K562 (cell line): ENCODE data around the gene EME1. TPM values are rescaled to one million over a fixed set of nuclear protein-coding genes. Genes with fewer than 3 reads are reported as not detected.

Experiments
- CTBP1 ChIP-seq: fragments of 450-650 bp; IDR thresholded peaks from 2 replicates; pipeline ENCODE4 v1.6.1; 2016; ENCODE audit warnings: borderline replicate concordance
- E2F1 ChIP-seq: sonication (generic); formaldehyde crosslinking; IDR thresholded peaks from 2 replicates; pipeline ENCODE4 v1.8.1; 2023; ENCODE audit warnings: mild to moderate bottlenecking, missing genetic modification reagents, moderate library complexity
- FOXP1 ChIP-seq: sonication (generic); formaldehyde crosslinking; IDR thresholded peaks from 2 replicates; pipeline ENCODE4 v1.8.0; 2022; ENCODE audit warnings: mild to moderate bottlenecking, missing genetic modification reagents
- HDAC6 ChIP-seq: IDR thresholded peaks from 2 replicates; pipeline ENCODE4 v1.6.1; 2012; ENCODE audit warnings: low read depth, mild to moderate bottlenecking, control low read depth, inconsistent platforms, low read length, moderate library complexity
- ID3 ChIP-seq, 2 experiments: fragments of 250-450 bp in 1 of 2; fragments of 450-650 bp in 1 of 2; sonication (Bioruptor Pico) in 1 of 2; IDR thresholded peaks; 2 replicates each; pipeline versions ENCODE4 v1.6.1 to v1.8.0; 2016 to 2021; ENCODE audit warnings: mild to moderate bottlenecking in 2 of 2, moderate library complexity in 2 of 2, missing compliant biosample characterization in 1 of 2, missing genetic modification characterization in 1 of 2
- KLF1 ChIP-seq: fragments of 450-650 bp; IDR thresholded peaks from 2 replicates; pipeline ENCODE4 v1.6.1; 2016; ENCODE audit warnings: missing genetic modification characterization, missing compliant biosample characterization
- KLF13 ChIP-seq: fragments of 450-650 bp; IDR thresholded peaks from 2 replicates; pipeline ENCODE4 v1.6.1; 2016; ENCODE audit warnings: missing genetic modification characterization, low read depth, mild to moderate bottlenecking, missing compliant biosample characterization, moderate library complexity, borderline replicate concordance
- NELFE ChIP-seq: IDR thresholded peaks from 2 replicates; pipeline ENCODE4 v1.6.1; 2011; ENCODE audit warnings: mild to moderate bottlenecking; ENCODE audit not compliant: insufficient read depth, insufficient read length
- NKRF ChIP-seq: fragments of 450-650 bp; IDR thresholded peaks from 2 replicates; pipeline ENCODE4 v1.6.1; 2016; ENCODE audit warnings: borderline replicate concordance
- RREB1 ChIP-seq: fragments of 250-450 bp; sonication (Bioruptor Pico); IDR thresholded peaks from 2 replicates; pipeline ENCODE4 v1.4.0; 2020
- ZMIZ1 ChIP-seq, 2 experiments: fragments of 150-350 bp in 1 of 2; IDR thresholded peaks; 2 replicates each; pipeline ENCODE4 v1.6.1; 2012 to 2016; ENCODE audit warnings: low read depth in 2 of 2, low read length in 2 of 2, mild to moderate bottlenecking in 1 of 2, moderate library complexity in 1 of 2
- polyA plus RNA-seq, 8 experiments: library from polyadenylated mRNA; depleted of rRNA in 4 of 8; stranded (reverse) in 5 of 8; unstranded in 3 of 8; fragments of >200 nt; fragmentation: Nextera tagmentation in 2 of 8; fragmentation: Illumina TruSeq in 1 of 8; extraction: Ambion mirVana in 2 of 8; extraction: Trizol in 1 of 8; gene quantifications; 2 replicates each; pipeline versions ENCODE4 v1.2.1 to v1.2.3, GENCODE V29; 2011 to 2014; ENCODE audit warnings: inconsistent platforms in 1 of 8, missing spikeins in 1 of 8
- total RNA-seq, 7 experiments: library from RNA; depleted of rRNA in 6 of 7; stranded (reverse); fragments of >200 nt in 6 of 7; fragmentation: Illumina TruSeq in 2 of 7; extraction: Trizol in 2 of 7; gene quantifications; 2 replicates each; pipeline versions ENCODE4 v1.2.1 to v1.2.3, GENCODE V29; 2011 to 2021; ENCODE audit warnings: low replicate concordance in 1 of 7

Gene EME1
- total and polyA plus RNA-seq, 9 of the 15 experiments (the other 6 are each of a cell fraction or from before 2014, with no cell fraction given) = 14.6 to 44.1 (median 24.0) TPM

GRCh38 chr17:50397111-50397918 lies 24.3 kb downstream of the EME1 start, which contains the start of gene LRRC59 (continued):
- no peak for TF ChIP-seq RREB1
- TF ChIP-seq KLF1 (tag) = no peak
- no peak for TF ChIP-seq NELFE
- no peak for TF ChIP-seq ID3 (CRISPR knock-in tag; IDR thresholded peaks at IDR 0.05)
- TF ChIP-seq ID3 (tag; IDR thresholded peaks at IDR 0.05) = peak; percentile 93
- TF ChIP-seq KLF13 (tag) = peak; percentile 67; the same call in 1 of the 2 replicates
- TF ChIP-seq NKRF = peak; percentile 84
- TF ChIP-seq E2F1 (CRISPR knock-in tag) = peak; percentile 79
- TF ChIP-seq ZMIZ1 (IDR thresholded peaks at IDR 0.05; ENCODE audit: low read depth in 2 of 2, low read length in 2 of 2) = 0 out of 4 replicates have a peak, but pooled peaks of 1 of the 2 experiments have one; percentile 43
- TF ChIP-seq FOXP1 (CRISPR knock-in tag) = peak; percentile 95; the same call in 1 of the 2 replicates
- peak; percentile 93 for TF ChIP-seq CTBP1
- TF ChIP-seq HDAC6 = no peak
